Bronchial epithelial cell (primary cell): ENCODE data around the gene ADH1C. TPM values are rescaled to one million over a fixed set of nuclear protein-coding genes. Genes with fewer than 3 reads are reported as not detected.

ENCODE experiments used
- DNase-seq: peaks from one replicate; pipeline ENCODE4 v3.0.0-alpha.2; 2010; ENCODE audit warnings: low read depth
- FAIRE-seq: peaks from 2 replicates; lab custom pipeline; 2011; peaks lifted over from hg19 to GRCh38; lab: Jason Lieb, UNC
- H3K27me3 ChIP-seq: 2 replicates; pipeline ENCODE4 v1.5.1; 2011; ENCODE audit warnings: low read length; ENCODE audit not compliant: control insufficient read depth, insufficient read depth
- H3K36me3 ChIP-seq: 2 replicates; pipeline ENCODE4 v1.5.1; 2011; ENCODE audit warnings: low read length; ENCODE audit not compliant: control insufficient read depth, insufficient read depth
- H3K4me3 ChIP-seq: 2 replicates; pipeline ENCODE4 v1.5.1; 2011; ENCODE audit warnings: mild to moderate bottlenecking, low read depth, low read length, control low read depth
- total RNA-seq: library from RNA; depleted of rRNA; stranded (reverse); fragments of >200 nt; gene quantifications from 2 replicates; pipeline ENCODE4 v1.2.1, GENCODE V29; 2014
- TF ChIP-seq, protein P1 (sequence below): IDR thresholded peaks from 2 replicates; pipeline ENCODE4 v1.5.1; 2011; ENCODE audit warnings: mild to moderate bottlenecking, moderate library complexity, low read length, control low read depth, inconsistent platforms; ENCODE audit not compliant: insufficient read depth, severe bottlenecking

The ADH1C gene
- total RNA-seq, 1 donor from 2014 or later = 0.26 TPM

DNA sequence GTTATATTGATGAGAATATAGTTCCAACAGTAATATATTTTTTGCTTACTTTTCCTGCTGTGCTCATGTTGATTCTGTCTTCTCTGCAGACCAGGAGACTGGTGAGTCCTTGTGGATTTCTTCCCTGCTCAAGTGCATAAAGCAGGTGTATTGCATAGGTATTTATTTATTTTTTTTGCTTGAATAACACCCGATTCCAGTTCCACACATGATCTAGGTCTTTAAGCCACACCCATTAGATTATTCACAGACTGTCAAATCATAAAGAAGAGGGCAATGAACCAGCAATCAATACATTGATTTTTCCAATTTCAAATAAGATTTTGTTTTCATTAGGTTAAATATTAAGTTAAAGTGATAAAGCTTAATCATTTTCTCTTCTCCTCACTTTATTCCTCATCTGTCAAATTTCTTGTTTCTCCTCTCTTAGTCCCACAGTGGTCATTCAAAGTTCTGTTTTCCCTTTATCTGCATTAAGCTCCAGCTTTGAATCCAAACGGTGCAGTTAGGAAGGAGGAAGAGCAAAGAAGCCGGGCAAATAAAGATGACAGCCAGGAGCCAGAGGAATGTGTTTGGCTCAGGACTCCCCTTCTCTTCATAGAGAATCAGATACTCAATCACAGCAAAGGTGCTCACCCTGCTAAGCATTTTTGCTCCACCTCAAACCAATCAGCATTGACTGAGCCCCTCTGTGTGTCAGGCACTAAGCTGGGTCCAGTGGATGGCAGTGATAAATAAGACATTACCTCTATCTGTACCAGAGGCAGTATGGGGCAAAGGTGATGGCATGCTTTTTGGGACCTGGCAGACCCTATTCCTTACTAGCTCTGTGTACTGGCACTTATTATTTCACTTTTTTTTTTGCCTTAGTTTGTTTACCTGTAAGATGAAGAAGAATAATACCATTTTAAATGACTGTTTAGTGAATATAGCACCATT lies 61.4 kb downstream of the ADH1C start, which contains the start of gene ADH1A:
ADH1A (minus strand) TSS at position 138 of the 939 bp plus-strand sequence; CDS start at position 67, 71 bp downstream.
- FAIRE-seq = no peak

More for the DNA sequence above, 61.4 kb downstream of the ADH1C start, which contains the start of gene ADH1A:
- H3K27me3 ChIP-seq = no peaks in the 10 kb centered on the region
- no peak within 1 kb of the TSS for H3K4me3 ChIP-seq
- DNase-seq = no peak
- no peaks in the 10 kb centered on the region for H3K36me3 ChIP-seq
- TF ChIP-seq, protein P1, sequence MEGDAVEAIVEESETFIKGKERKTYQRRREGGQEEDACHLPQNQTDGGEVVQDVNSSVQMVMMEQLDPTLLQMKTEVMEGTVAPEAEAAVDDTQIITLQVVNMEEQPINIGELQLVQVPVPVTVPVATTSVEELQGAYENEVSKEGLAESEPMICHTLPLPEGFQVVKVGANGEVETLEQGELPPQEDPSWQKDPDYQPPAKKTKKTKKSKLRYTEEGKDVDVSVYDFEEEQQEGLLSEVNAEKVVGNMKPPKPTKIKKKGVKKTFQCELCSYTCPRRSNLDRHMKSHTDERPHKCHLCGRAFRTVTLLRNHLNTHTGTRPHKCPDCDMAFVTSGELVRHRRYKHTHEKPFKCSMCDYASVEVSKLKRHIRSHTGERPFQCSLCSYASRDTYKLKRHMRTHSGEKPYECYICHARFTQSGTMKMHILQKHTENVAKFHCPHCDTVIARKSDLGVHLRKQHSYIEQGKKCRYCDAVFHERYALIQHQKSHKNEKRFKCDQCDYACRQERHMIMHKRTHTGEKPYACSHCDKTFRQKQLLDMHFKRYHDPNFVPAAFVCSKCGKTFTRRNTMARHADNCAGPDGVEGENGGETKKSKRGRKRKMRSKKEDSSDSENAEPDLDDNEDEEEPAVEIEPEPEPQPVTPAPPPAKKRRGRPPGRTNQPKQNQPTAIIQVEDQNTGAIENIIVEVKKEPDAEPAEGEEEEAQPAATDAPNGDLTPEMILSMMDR = no peak

Other genes starting within 250 kb of the ADH1C start
- gene ADH4, start 208.4 kb downstream of the ADH1C start, total RNA-seq = not detected in 2 replicates
- not detected in 2 replicates for gene ADH6, start 133.5 kb downstream of the ADH1C start, total RNA-seq
- gene ADH1A, start 61.8 kb downstream of the ADH1C start, total RNA-seq = not detected in 2 replicates
- 0.26 and 2.1 TPM in 2 replicates for gene ADH1B, start 31.3 kb downstream of the ADH1C start, total RNA-seq
- gene ADH7, start 82.6 kb upstream of the ADH1C start, total RNA-seq = 8.4 and 31.2 TPM in 2 replicates
- gene C4orf17, start 158.3 kb upstream of the ADH1C start, total RNA-seq = not detected in 2 replicates
- gene TRMT10A, start 211.3 kb upstream of the ADH1C start, total RNA-seq = 12.1 and 14.6 TPM in 2 replicates
- under 0.01 and 0.38 TPM in 2 replicates for gene MTTP, start 222.1 kb upstream of the ADH1C start, total RNA-seq